ENCODE data around the gene TEDDM1. TPM values are rescaled to one million over a fixed set of nuclear protein-coding genes. Genes with fewer than 3 reads are reported as not detected.

TEDDM1 gene
- total RNA-seq, 1 experiment from 2014 or later = not detected

- TF ChIP-seq CDX4 (CRISPR knock-in tag; IDR thresholded peaks at IDR 0.05; ENCODE audit: borderline replicate concordance) = no peak
- no peak for TF ChIP-seq RORB (CRISPR knock-in tag; IDR thresholded peaks at IDR 0.05)
- no peak for TF ChIP-seq NFYB (CRISPR knock-in tag; conservative IDR thresholded peaks at IDR 0.05; ENCODE audit: low read depth)
- no peak for TF ChIP-seq TEAD1 (CRISPR knock-in tag; IDR thresholded peaks at IDR 0.05)
Observed at GRCh38 chr1:182431278-182431677, 30.8 kb upstream of the TEDDM1 start (continued).

GRCh38 chr1:182430263-182431068 is 30.0 kb upstream of the TEDDM1 start:
- ChIA-PET CTCF (no interaction called here), POLR2A (no interaction called here)
- H3K4me3 Mint-ChIP-seq = no peak overlapping the region
- DNase-seq (ENCODE audit: low spot score) (no peak), ATAC-seq (no peak)
- H3K4me1 Mint-ChIP-seq = no peaks in the 10 kb centered on the region; the same call in 1 of the 2 replicates
- H3K27me3 Mint-ChIP-seq (ENCODE audit: low read depth) = no peaks in the 10 kb centered on the region
- H3K27ac Mint-ChIP-seq = no peak overlapping the region
- H3K9me3 Mint-ChIP-seq = no peaks in the 10 kb centered on the region
- TF ChIP-seq MYBL2 (CRISPR knock-in tag; IDR thresholded peaks at IDR 0.05) (no peak), CREB1 (CRISPR knock-in tag; IDR thresholded peaks at IDR 0.05) (no peak), FOXJ3 (CRISPR knock-in tag; IDR thresholded peaks at IDR 0.05; ENCODE audit: borderline replicate concordance) (no peak), SMAD4 (CRISPR knock-in tag; IDR thresholded peaks at IDR 0.05) (no peak), FOXP1 (CRISPR knock-in tag; IDR thresholded peaks at IDR 0.05; ENCODE audit: borderline replicate concordance) (no peak), USF2 (CRISPR knock-in tag; IDR thresholded peaks at IDR 0.05) (no peak), ZNF425 (CRISPR knock-in tag; conservative IDR thresholded peaks at IDR 0.05) (no peak), ZNF138 (CRISPR knock-in tag; conservative IDR thresholded peaks at IDR 0.05) (no peak), OVOL2 (CRISPR knock-in tag; IDR thresholded peaks at IDR 0.05; ENCODE audit: borderline replicate concordance) (no peak), ATF3 (CRISPR knock-in tag; conservative IDR thresholded peaks at IDR 0.05) (no peak), ZNF416 (CRISPR knock-in tag; IDR thresholded peaks at IDR 0.05) (no peak), RELA (CRISPR knock-in tag; IDR thresholded peaks at IDR 0.05; ENCODE audit: borderline replicate concordance) (no peak)
- no peaks in the 10 kb centered on the region for H3K36me3 Mint-ChIP-seq

- ATAC-seq (no peak), DNase-seq (ENCODE audit: low spot score) (no peak)
- H3K9me3 Mint-ChIP-seq = no peaks in the 10 kb centered on the region
- no peak overlapping the region for H3K4me3 Mint-ChIP-seq
- no peaks in the 10 kb centered on the region for H3K36me3 Mint-ChIP-seq
- H3K27me3 Mint-ChIP-seq (ENCODE audit: low read depth) = no peaks in the 10 kb centered on the region
- ChIA-PET POLR2A (interaction anchor here (1.2 kb wide), 1 partner anchor 30 kb away, joined by 3 read pairs; no protein-coding TSS in a partner anchor), CTCF (no interaction called here)
- H3K4me1 Mint-ChIP-seq = no peaks in the 10 kb centered on the region; the same call in 1 of the 2 replicates
- no peak overlapping the region for H3K27ac Mint-ChIP-seq
- TF ChIP-seq ETV6 (CRISPR knock-in tag; IDR thresholded peaks at IDR 0.05) = no peak
- no peak for TF ChIP-seq ATF1 (CRISPR knock-in tag; IDR thresholded peaks at IDR 0.05)
- no peak for TF ChIP-seq ZNF512 (CRISPR knock-in tag; IDR thresholded peaks at IDR 0.05; ENCODE audit: borderline replicate concordance)
- no peak for TF ChIP-seq RORB (CRISPR knock-in tag; IDR thresholded peaks at IDR 0.05)
- no peak for TF ChIP-seq USF2 (CRISPR knock-in tag; IDR thresholded peaks at IDR 0.05)
- TF ChIP-seq TCF7 (CRISPR knock-in tag; IDR thresholded peaks at IDR 0.05; ENCODE audit: low read depth) = no peak
- TF ChIP-seq ZNF423 (CRISPR knock-in tag; IDR thresholded peaks at IDR 0.05) = no peak
- no peak for TF ChIP-seq PREB (CRISPR knock-in tag; IDR thresholded peaks at IDR 0.05; ENCODE audit: borderline replicate concordance)
- no peak for TF ChIP-seq MXD4 (CRISPR knock-in tag; IDR thresholded peaks at IDR 0.05; ENCODE audit: borderline replicate concordance)
- TF ChIP-seq NFE2L1 (CRISPR knock-in tag; IDR thresholded peaks at IDR 0.05) = no peak
- TF ChIP-seq CBFB (CRISPR knock-in tag; IDR thresholded peaks at IDR 0.05; ENCODE audit: low read depth) = no peak
- TF ChIP-seq RELA (CRISPR knock-in tag; IDR thresholded peaks at IDR 0.05; ENCODE audit: borderline replicate concordance) = no peak
- TF ChIP-seq SMAD4 (CRISPR knock-in tag; IDR thresholded peaks at IDR 0.05) = no peak
Observed at GRCh38 chr1:182428043-182428442, 27.6 kb upstream of the TEDDM1 start.

Measured in WTC11 (cell line).